Measurements from ENCODE around the gene KLHDC9.
A peak's percentile ranks its signal among the peaks of the same experiment; 100 is the strongest.

KLHDC9 gene

GRCh38 chr1:161133220-161133740 lies 35.1 kb downstream of the KLHDC9 start:
- peak; percentile 53 for DNase-seq

- DNase-seq = no peak
Measured at GRCh38 chr1:161137881-161138280, 39.7 kb downstream of the KLHDC9 start.

- DNase-seq = no peak
Measured at GRCh38 chr1:161138431-161138830, 40.3 kb downstream of the KLHDC9 start.

- DNase-seq = no peak
Measured at GRCh38 chr1:161139766-161140165, 41.6 kb downstream of the KLHDC9 start.

DNA sequence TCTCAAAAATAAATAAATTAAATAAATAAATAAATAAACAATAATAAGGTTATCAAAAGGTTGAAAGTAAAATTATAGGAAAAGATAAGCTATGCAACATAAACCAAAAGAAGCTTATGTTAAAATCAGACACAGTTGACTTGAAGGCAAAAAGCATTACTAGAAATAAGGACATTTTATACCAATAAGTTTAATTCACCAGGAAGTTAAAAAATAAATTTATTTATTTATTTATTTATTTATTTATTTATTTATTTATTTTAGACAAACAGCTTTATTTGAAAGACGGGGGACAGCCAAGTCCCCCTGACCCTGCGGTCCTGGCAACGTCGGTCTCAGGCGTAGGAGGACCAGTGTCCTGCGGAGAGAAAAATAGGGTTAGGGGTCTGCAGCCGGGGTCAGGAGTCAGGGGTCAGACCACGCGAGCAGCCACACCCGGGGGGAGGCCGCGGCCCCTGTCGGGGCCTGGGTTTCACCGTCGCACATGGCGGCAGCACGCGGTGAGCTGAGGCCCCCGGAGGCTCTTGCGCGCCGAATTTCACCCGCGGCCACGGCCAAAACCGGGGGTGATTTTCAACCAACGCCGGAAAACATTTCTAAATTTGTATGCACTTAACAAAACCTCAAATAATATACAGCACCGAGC lies 42.7 kb downstream of the KLHDC9 start:
- DNase-seq = no peak

DNA sequence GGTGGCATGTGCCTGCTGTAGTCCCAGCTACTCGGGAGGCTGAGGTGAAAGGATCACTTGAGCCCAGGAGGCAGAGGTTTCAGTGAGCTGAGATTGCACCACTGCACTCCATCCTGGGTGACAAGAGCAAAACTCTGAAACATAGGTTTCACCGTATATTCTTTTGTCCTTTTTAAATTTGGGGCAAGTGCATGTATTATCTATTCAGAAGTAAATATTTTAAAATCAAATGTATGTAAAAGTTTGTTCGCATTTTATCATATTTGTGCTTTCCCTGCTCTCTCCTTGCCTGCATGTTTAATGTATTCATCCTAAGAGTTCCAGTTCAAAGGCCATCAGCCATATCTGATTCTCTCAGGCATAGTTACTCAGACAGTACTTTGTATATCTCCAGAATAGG lies 47.7 kb downstream of the KLHDC9 start:
- no peak for DNase-seq

Measured in DMS79 treated with DMSO at 0.1 percent for 48 hours (cell line).